HG03095 (cell line): ENCODE data around the gene USP8.
"Not testable (repeated sequence)": the region's sequence is repeated elsewhere in the genome, so short reads cannot be mapped to it uniquely, and the experiment has no call there.

Experiments
- ATAC-seq: cut with Tn5 transposase; IDR thresholded peaks from one replicate; pipeline ENCODE4 v1.9.1; 2021; ENCODE audit warnings: moderate library complexity; ENCODE audit not compliant: unreplicated experiment

The USP8 gene

GRCh38 chr15:50424066-50424890 lies at the start of gene USP8:
USP8 (plus strand) TSS chr15:50424405; CDS start chr15:50439074, 14,669 bp downstream.
- ATAC-seq, result peak; percentile 94

GRCh38 chr15:50377867-50378751 lies 46.1 kb upstream of the USP8 start:
- peak; percentile 99 for ATAC-seq

GRCh38 chr15:50378776-50379175 lies 45.4 kb upstream of the USP8 start:
- no peak for ATAC-seq

- ATAC-seq, result not testable (repeated sequence)
Measured at GRCh38 chr15:50379413-50379812, 44.8 kb upstream of the USP8 start.

GRCh38 chr15:50380089-50380488 lies 44.1 kb upstream of the USP8 start:
- no peak for ATAC-seq

GRCh38 chr15:50381438-50381837 lies 42.8 kb upstream of the USP8 start:
- ATAC-seq, result no peak

GRCh38 chr15:50382408-50382807 lies 41.8 kb upstream of the USP8 start:
- not testable (repeated sequence) for ATAC-seq

- ATAC-seq, result peak; percentile 82
Measured at GRCh38 chr15:50390554-50391264, 33.5 kb upstream of the USP8 start.

GRCh38 chr15:50391561-50391960 lies 32.6 kb upstream of the USP8 start:
- ATAC-seq, result not testable (repeated sequence)

- ATAC-seq, result no peak
Measured at GRCh38 chr15:50411870-50412269, 12.3 kb upstream of the USP8 start.

- ATAC-seq, result no peak
Measured at GRCh38 chr15:50414624-50415023, 9.6 kb upstream of the USP8 start.

GRCh38 chr15:50415752-50416404 lies 8.3 kb upstream of the USP8 start:
- no peak for ATAC-seq

- no peak for ATAC-seq
Measured at GRCh38 chr15:50416890-50417289, 7.3 kb upstream of the USP8 start.

GRCh38 chr15:50418041-50418583 lies 6.1 kb upstream of the USP8 start:
- no peak for ATAC-seq

GRCh38 chr15:50425219-50425618 lies 1.0 kb downstream of the USP8 start:
- no peak for ATAC-seq

GRCh38 chr15:50425678-50426246 lies 1.6 kb downstream of the USP8 start:
- not testable (repeated sequence) for ATAC-seq

GRCh38 chr15:50426428-50426827 lies 2.2 kb downstream of the USP8 start:
- no peak for ATAC-seq

GRCh38 chr15:50431204-50431603 lies 7.0 kb downstream of the USP8 start:
- ATAC-seq, result no peak

GRCh38 chr15:50432230-50432629 lies 8.0 kb downstream of the USP8 start:
- no peak for ATAC-seq

GRCh38 chr15:50435772-50436171 lies 11.6 kb downstream of the USP8 start:
- no peak for ATAC-seq
